HCT116 (cell line): Measurements from ENCODE around the gene KAZN. TPM values are rescaled to one million over a fixed set of nuclear protein-coding genes. Genes with fewer than 3 reads are reported as not detected.

Source experiments
- ATAC-seq: fragments of 200-7000 bp; cut with Tn5 transposase; 2 replicates; pipeline ENCODE4 v1.9.1; 2020; ENCODE audit warnings: mild to moderate bottlenecking, moderate library complexity
- BruUV-seq: library from RNA; stranded (reverse); fragments of 400-500 nt; replicated peaks from 2 replicates; lab custom pipeline; 2021; lab: Mats Ljungman, UMichigan
- CTCF ChIA-PET: fragments of 300-600 bp; sonication (Branson Sonifier 250); formaldehyde crosslinking; loops from one replicate; lab custom pipeline; 2021; ENCODE audit warnings: antibody characterized with exemption; lab: Charles Lee
- POLR2A ChIA-PET: fragments of 300-600, 350-600 bp; sonication (Branson Sonifier 250); formaldehyde crosslinking; loops from one replicate; lab custom pipeline; 2021; ENCODE audit warnings: antibody characterized with exemption; lab: Charles Lee
- RAD21 ChIA-PET, 2 experiments: fragments of 300-600 bp; sonication (Branson Sonifier 250); formaldehyde crosslinking; loops; one replicate each; lab custom pipeline; 2023; ENCODE audit warnings: low total read pairs in 2 of 2; ENCODE audit not compliant: uncharacterized antibody in 2 of 2, unreplicated experiment in 2 of 2, low non-redundant PET in 1 of 2; lab: Charles Lee
- DNase-seq: peaks from one replicate; pipeline ENCODE4 v3.0.0-alpha.2; 2010; ENCODE audit warnings: low read depth, low spot score
- H2AFZ ChIP-seq: fragments of 200-600 bp; shearing (Covaris generic), sonication (generic); 2 replicates; pipeline ENCODE4 v1.6.1; 2017; ENCODE audit warnings: low read depth, mixed run types, mixed read lengths, antibody characterized with exemption, low read length; ENCODE audit not compliant: poor library complexity, severe bottlenecking
- H3K27ac ChIP-seq: 2 replicates; pipeline ENCODE4 v1.5.1; 2012; ENCODE audit warnings: low read depth, low read length
- H3K27me3 ChIP-seq: fragments of 200-600 bp; sonication (generic); 2 replicates; pipeline ENCODE4 v1.6.1; 2016; ENCODE audit warnings: mixed run types, low read length, mixed read lengths; ENCODE audit not compliant: insufficient read depth
- H3K36me3 ChIP-seq, 2 experiments: fragments of 200-500 bp in 1 of 2; fragments of 200-600 bp in 1 of 2; sonication (Bioruptor generic) in 1 of 2; sonication (generic) in 1 of 2; 2 replicates each; pipeline versions ENCODE4 v1.5.1 to v1.6.1; 2014 to 2016; ENCODE audit warnings: low read length in 2 of 2, inconsistent platforms in 1 of 2, mixed read lengths in 1 of 2, mixed run types in 1 of 2; ENCODE audit not compliant: insufficient read depth in 2 of 2, control insufficient read depth in 1 of 2
- H3K4me1 ChIP-seq, 2 experiments: fragments of 200-600 bp in 1 of 2; sonication (generic) in 1 of 2; 2 replicates each; pipeline versions ENCODE4 v1.5.1 to v1.6.1; 2012 to 2017; ENCODE audit warnings: low read length in 2 of 2, inconsistent platforms in 1 of 2, mild to moderate bottlenecking in 1 of 2, mixed read lengths in 1 of 2, mixed run types in 1 of 2, moderate library complexity in 1 of 2; ENCODE audit not compliant: insufficient read depth in 2 of 2, control insufficient read depth in 1 of 2
- H3K4me2 ChIP-seq: fragments of 200-600 bp; sonication (generic); 2 replicates; pipeline ENCODE4 v1.6.1; 2017; ENCODE audit warnings: mixed run types, low read length, mixed read lengths
- H3K4me3 ChIP-seq, 2 experiments: fragments of 200-600 bp in 1 of 2; sonication (generic) in 1 of 2; replicated peaks in 1 of 2; 2 replicates each; pipeline ENCODE4 v1.5.1; 2011 to 2016; ENCODE audit warnings: low read length in 2 of 2, control low read depth in 1 of 2, low read depth in 1 of 2, mild to moderate bottlenecking in 1 of 2, mixed read lengths in 1 of 2, mixed run types in 1 of 2
- H3K79me2 ChIP-seq: fragments of 200-600 bp; sonication (generic); 2 replicates; pipeline ENCODE4 v1.6.1; 2017; ENCODE audit warnings: mild to moderate bottlenecking, mixed run types, low read length, moderate library complexity, mixed read lengths; ENCODE audit not compliant: insufficient read depth
- H3K9ac ChIP-seq: fragments of 200-600 bp; sonication (generic); 2 replicates; pipeline ENCODE4 v1.6.1; 2016; ENCODE audit warnings: low read length, mixed read lengths
- H3K9me2 ChIP-seq: fragments of 200-600 bp; sonication (generic), shearing (Covaris generic); 2 replicates; pipeline ENCODE4 v1.6.1; 2017; ENCODE audit warnings: mixed run types, mild to moderate bottlenecking, moderate library complexity; ENCODE audit not compliant: insufficient read depth
- H3K9me3 ChIP-seq, 2 experiments: fragments of 200-500 bp in 1 of 2; fragments of 200-600 bp in 1 of 2; sonication (Bioruptor generic) in 1 of 2; sonication (generic) in 1 of 2; 2 replicates each; pipeline ENCODE4 v1.6.1; 2014 to 2017; ENCODE audit warnings: low read length in 2 of 2, mixed read lengths in 2 of 2, inconsistent platforms in 1 of 2, low read depth in 1 of 2, mild to moderate bottlenecking in 1 of 2, mixed run types in 1 of 2, moderate library complexity in 1 of 2; ENCODE audit not compliant: control insufficient read depth in 1 of 2, insufficient read depth in 1 of 2
- H4K20me1 ChIP-seq: fragments of 200-600 bp; sonication (generic), shearing (Covaris generic); 2 replicates; pipeline ENCODE4 v1.6.1; 2017; ENCODE audit warnings: mixed run types, mild to moderate bottlenecking, moderate library complexity; ENCODE audit not compliant: insufficient read depth
- CBX3 ChIP-seq: IDR thresholded peaks from 2 replicates; pipeline ENCODE4 v1.6.1; 2012; ENCODE audit warnings: low read depth
- CEBPB ChIP-seq: IDR thresholded peaks from 2 replicates; pipeline ENCODE4 v1.6.1; 2012; ENCODE audit warnings: low read depth
- EGR1 ChIP-seq: IDR thresholded peaks from 2 replicates; pipeline ENCODE4 v1.6.1; 2012; ENCODE audit warnings: low read depth
- ELF1 ChIP-seq: IDR thresholded peaks from 2 replicates; pipeline ENCODE4 v1.6.1; 2012; ENCODE audit warnings: low read depth, borderline replicate concordance
- EZH2 ChIP-seq: fragments of 200-600 bp; sonication (generic); IDR thresholded peaks from 2 replicates; pipeline ENCODE4 v1.6.1; 2017; ENCODE audit warnings: antibody characterized with exemption, mixed run types
- EZH2phosphoT487 ChIP-seq: fragments of 200-600 bp; IDR thresholded peaks from 2 replicates; pipeline ENCODE4 v1.6.1; 2018; ENCODE audit warnings: antibody characterized with exemption, borderline replicate concordance
- JUND ChIP-seq: IDR thresholded peaks from 2 replicates; pipeline ENCODE4 v1.6.1; 2012
- POLR2A ChIP-seq: IDR thresholded peaks from 2 replicates; pipeline ENCODE4 v1.7.0; 2011; ENCODE audit warnings: borderline replicate concordance; ENCODE audit not compliant: insufficient read depth, insufficient read length; ENCODE audit errors: extremely low read depth
- POLR2AphosphoS5 ChIP-seq: IDR thresholded peaks from 2 replicates; pipeline ENCODE4 v1.6.1; 2011; ENCODE audit warnings: mild to moderate bottlenecking, low read depth, low read length, moderate library complexity
- RAD21 ChIP-seq: IDR thresholded peaks from 2 replicates; pipeline ENCODE4 v1.6.1; 2012; ENCODE audit warnings: low read depth, mild to moderate bottlenecking
- SIN3A ChIP-seq: IDR thresholded peaks from 2 replicates; pipeline ENCODE4 v1.6.1; 2012; ENCODE audit warnings: low read depth
- SP1 ChIP-seq: IDR thresholded peaks from 2 replicates; pipeline ENCODE4 v1.6.1; 2012; ENCODE audit warnings: low read depth
- SRF ChIP-seq: IDR thresholded peaks from 2 replicates; pipeline ENCODE4 v1.6.1; 2012; ENCODE audit warnings: low read depth
- YY1 ChIP-seq: IDR thresholded peaks from 2 replicates; pipeline ENCODE4 v1.6.1; 2011; ENCODE audit warnings: low read length, low read depth, moderate library complexity, mild to moderate bottlenecking; ENCODE audit not compliant: insufficient replicate concordance; ENCODE audit errors: extremely low read depth
- ZNF274 ChIP-seq: fragments of 200-500 bp; sonication (Bioruptor generic); IDR thresholded peaks from 2 replicates; pipeline ENCODE4 v1.6.1; 2014; ENCODE audit warnings: mild to moderate bottlenecking, low read depth, low read length, inconsistent platforms
- intact Hi-C: fragments of 100-400 bp; cut with micrococcal nuclease; formaldehyde crosslinking; loops from 2 replicates; pipeline ENCODE4 v1.10.0; 2022
- total RNA-seq: library from RNA; stranded (reverse); gene quantifications from one replicate; pipeline ENCODE4 v1.2.1, GENCODE V29; 2021; ENCODE audit not compliant: unreplicated experiment
- TF ChIP-seq, protein P1 (sequence below): IDR thresholded peaks from 2 replicates; pipeline ENCODE4 v1.6.1; 2012
- TF ChIP-seq, protein P2 (sequence below): IDR thresholded peaks from 2 replicates; pipeline ENCODE4 v1.6.1; 2011; ENCODE audit warnings: mild to moderate bottlenecking, low read length, moderate library complexity; ENCODE audit not compliant: insufficient replicate concordance; ENCODE audit errors: extremely low read depth
- TF ChIP-seq, protein P3 (sequence below): IDR thresholded peaks from 2 replicates; pipeline ENCODE4 v1.6.1; 2012
- TF ChIP-seq, protein P4 (sequence below), 3 experiments: fragments of 200-600 bp in 1 of 3; sonication (generic) in 1 of 3; IDR thresholded peaks in 2 of 3; conservative IDR thresholded peaks in 1 of 3; 2 replicates each; pipeline ENCODE4 v1.5.1; 2012 to 2017; ENCODE audit warnings: low read depth in 2 of 3, low read length in 2 of 3, antibody characterized with exemption in 1 of 3, borderline replicate concordance in 1 of 3, control low read depth in 1 of 3, mild to moderate bottlenecking in 1 of 3, mixed read lengths in 1 of 3, mixed run types in 1 of 3, moderate library complexity in 1 of 3; ENCODE audit not compliant: insufficient read depth in 1 of 3
- TF ChIP-seq, protein P5 (sequence below): IDR thresholded peaks from 2 replicates; pipeline ENCODE4 v1.6.1; 2012; ENCODE audit warnings: low read depth

Gene KAZN
- total RNA-seq, 1 experiment from 2014 or later: 13.4 TPM

DNA sequence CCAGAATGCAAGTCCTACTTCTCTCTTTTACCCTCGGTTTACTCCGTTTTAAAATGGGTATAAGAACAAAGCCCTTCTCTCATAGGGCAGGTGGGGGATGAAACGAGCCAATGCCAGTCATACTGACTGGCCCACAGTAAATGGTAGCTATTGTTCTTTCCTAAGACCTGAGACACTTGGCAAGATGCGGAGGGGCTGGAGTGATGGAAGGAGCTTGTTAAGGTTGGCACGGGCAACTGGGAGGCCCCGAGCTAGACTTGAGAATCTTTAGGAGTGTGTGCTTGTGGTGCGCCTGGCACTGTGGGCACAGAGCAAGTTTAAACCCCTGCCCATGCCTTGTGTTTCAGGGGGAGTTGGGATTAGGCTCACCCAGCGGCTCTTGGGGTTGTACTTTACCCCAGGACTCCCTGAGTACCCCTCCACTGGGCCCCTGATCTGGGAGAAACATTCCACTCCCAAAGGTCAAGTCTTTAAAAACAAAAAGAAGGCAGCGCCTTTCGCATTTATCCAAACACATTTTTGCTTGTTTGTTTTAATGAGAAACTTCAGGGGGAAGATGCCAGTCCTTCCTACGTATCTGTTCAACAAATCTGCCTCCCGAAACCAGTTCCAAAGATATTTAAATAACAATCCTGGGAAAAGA is 314.5 kb downstream of the KAZN start:
- CTCF ChIA-PET: no interaction called here
- ATAC-seq (no peak), DNase-seq (no peak)
- Histone ChIP-seq H3K27ac (no peak overlapping the region), H3K9me3 (no peaks in the 10 kb centered on the region), H2AFZ (no peak overlapping the region), H3K79me2 (no peaks in the 10 kb centered on the region), H4K20me1 (no peaks in the 10 kb centered on the region), H3K27me3 (no peaks in the 10 kb centered on the region), H3K4me3 (no peak overlapping the region), H3K9me2 (no peaks in the 10 kb centered on the region), H3K9ac (no peak overlapping the region), H3K4me2 (no peak overlapping the region), H3K4me1 (peaks cover 5 to 10% of the 10 kb centered on the region in 2 experiments; a peak in 2 of 4 replicates), H3K36me3 (no peaks in the 10 kb centered on the region)
- intact Hi-C loops: no loop called here
- RAD21 ChIA-PET: no interaction called here
- BruUV-seq: no TSS peak
- POLR2A ChIA-PET: no interaction called here
- no peak for TF ChIP-seq CBX3
- TF ChIP-seq POLR2A: no peak
- no peak for TF ChIP-seq EZH2
- TF ChIP-seq SP1: no peak
- TF ChIP-seq EGR1: no peak
- TF ChIP-seq, protein P1, sequence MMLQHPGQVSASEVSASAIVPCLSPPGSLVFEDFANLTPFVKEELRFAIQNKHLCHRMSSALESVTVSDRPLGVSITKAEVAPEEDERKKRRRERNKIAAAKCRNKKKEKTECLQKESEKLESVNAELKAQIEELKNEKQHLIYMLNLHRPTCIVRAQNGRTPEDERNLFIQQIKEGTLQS: no peak
- TF ChIP-seq CEBPB: no peak
- TF ChIP-seq ELF1: no peak
- TF ChIP-seq, protein P2, sequence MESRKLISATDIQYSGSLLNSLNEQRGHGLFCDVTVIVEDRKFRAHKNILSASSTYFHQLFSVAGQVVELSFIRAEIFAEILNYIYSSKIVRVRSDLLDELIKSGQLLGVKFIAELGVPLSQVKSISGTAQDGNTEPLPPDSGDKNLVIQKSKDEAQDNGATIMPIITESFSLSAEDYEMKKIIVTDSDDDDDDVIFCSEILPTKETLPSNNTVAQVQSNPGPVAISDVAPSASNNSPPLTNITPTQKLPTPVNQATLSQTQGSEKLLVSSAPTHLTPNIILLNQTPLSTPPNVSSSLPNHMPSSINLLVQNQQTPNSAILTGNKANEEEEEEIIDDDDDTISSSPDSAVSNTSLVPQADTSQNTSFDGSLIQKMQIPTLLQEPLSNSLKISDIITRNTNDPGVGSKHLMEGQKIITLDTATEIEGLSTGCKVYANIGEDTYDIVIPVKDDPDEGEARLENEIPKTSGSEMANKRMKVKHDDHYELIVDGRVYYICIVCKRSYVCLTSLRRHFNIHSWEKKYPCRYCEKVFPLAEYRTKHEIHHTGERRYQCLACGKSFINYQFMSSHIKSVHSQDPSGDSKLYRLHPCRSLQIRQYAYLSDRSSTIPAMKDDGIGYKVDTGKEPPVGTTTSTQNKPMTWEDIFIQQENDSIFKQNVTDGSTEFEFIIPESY: no peak
- no peak for TF ChIP-seq SIN3A
- TF ChIP-seq EZH2phosphoT487: no peak
- TF ChIP-seq, protein P3, sequence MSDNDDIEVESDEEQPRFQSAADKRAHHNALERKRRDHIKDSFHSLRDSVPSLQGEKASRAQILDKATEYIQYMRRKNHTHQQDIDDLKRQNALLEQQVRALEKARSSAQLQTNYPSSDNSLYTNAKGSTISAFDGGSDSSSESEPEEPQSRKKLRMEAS: no peak
- TF ChIP-seq, protein P4, sequence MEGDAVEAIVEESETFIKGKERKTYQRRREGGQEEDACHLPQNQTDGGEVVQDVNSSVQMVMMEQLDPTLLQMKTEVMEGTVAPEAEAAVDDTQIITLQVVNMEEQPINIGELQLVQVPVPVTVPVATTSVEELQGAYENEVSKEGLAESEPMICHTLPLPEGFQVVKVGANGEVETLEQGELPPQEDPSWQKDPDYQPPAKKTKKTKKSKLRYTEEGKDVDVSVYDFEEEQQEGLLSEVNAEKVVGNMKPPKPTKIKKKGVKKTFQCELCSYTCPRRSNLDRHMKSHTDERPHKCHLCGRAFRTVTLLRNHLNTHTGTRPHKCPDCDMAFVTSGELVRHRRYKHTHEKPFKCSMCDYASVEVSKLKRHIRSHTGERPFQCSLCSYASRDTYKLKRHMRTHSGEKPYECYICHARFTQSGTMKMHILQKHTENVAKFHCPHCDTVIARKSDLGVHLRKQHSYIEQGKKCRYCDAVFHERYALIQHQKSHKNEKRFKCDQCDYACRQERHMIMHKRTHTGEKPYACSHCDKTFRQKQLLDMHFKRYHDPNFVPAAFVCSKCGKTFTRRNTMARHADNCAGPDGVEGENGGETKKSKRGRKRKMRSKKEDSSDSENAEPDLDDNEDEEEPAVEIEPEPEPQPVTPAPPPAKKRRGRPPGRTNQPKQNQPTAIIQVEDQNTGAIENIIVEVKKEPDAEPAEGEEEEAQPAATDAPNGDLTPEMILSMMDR (IDR thresholded peaks at IDR 0.05 in 2 of 3, conservative IDR thresholded peaks at IDR 0.05 in 1 of 3; ENCODE audit: borderline replicate concordance in 1 of 3, insufficient read depth in 1 of 3, low read depth in 2 of 3, low read length in 2 of 3): no peak
- TF ChIP-seq, protein P5, sequence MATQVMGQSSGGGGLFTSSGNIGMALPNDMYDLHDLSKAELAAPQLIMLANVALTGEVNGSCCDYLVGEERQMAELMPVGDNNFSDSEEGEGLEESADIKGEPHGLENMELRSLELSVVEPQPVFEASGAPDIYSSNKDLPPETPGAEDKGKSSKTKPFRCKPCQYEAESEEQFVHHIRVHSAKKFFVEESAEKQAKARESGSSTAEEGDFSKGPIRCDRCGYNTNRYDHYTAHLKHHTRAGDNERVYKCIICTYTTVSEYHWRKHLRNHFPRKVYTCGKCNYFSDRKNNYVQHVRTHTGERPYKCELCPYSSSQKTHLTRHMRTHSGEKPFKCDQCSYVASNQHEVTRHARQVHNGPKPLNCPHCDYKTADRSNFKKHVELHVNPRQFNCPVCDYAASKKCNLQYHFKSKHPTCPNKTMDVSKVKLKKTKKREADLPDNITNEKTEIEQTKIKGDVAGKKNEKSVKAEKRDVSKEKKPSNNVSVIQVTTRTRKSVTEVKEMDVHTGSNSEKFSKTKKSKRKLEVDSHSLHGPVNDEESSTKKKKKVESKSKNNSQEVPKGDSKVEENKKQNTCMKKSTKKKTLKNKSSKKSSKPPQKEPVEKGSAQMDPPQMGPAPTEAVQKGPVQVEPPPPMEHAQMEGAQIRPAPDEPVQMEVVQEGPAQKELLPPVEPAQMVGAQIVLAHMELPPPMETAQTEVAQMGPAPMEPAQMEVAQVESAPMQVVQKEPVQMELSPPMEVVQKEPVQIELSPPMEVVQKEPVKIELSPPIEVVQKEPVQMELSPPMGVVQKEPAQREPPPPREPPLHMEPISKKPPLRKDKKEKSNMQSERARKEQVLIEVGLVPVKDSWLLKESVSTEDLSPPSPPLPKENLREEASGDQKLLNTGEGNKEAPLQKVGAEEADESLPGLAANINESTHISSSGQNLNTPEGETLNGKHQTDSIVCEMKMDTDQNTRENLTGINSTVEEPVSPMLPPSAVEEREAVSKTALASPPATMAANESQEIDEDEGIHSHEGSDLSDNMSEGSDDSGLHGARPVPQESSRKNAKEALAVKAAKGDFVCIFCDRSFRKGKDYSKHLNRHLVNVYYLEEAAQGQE: no peak
- TF ChIP-seq ZNF274: no peak
- TF ChIP-seq SRF: no peak
- no peak for TF ChIP-seq JUND
- TF ChIP-seq YY1: no peak
- no peak for TF ChIP-seq RAD21
- no peak for TF ChIP-seq POLR2AphosphoS5
